ENCODE data around the gene BAD. TPM values are rescaled to one million over a fixed set of nuclear protein-coding genes. Genes with fewer than 3 reads are reported as not detected.

The BAD gene
- total RNA-seq, 2 donors from 2014 or later, result 51.1 to 85.9 TPM

GRCh38 chr11:64224891-64225607 is 59.4 kb downstream of the BAD start:
- Histone ChIP-seq H3K27me3 (no peaks in the 10 kb centered on the region), H3K4me1 (peaks cover 59% of the 10 kb centered on the region), H3K4me3 (peak overlapping the region; percentile 62 to 72), H3K9me3 (no peaks in the 10 kb centered on the region), H3K27ac (peak overlapping the region in 3 of 4 donors; percentile 86 to 97 (median 95)), H3K36me3 (replicated peaks in 1 of 2; ENCODE audit: insufficient read depth in 1 of 2, low read depth in 2 of 2) (no peaks in the 10 kb centered on the region)
- WGBS, 2 donors, result 50 to 67% methylated on average over 6 to 19 of the region's 22 CpGs
- TF ChIP-seq POLR2A (IDR thresholded peaks at IDR 0.05), result no peak
- TF ChIP-seq, protein P1, sequence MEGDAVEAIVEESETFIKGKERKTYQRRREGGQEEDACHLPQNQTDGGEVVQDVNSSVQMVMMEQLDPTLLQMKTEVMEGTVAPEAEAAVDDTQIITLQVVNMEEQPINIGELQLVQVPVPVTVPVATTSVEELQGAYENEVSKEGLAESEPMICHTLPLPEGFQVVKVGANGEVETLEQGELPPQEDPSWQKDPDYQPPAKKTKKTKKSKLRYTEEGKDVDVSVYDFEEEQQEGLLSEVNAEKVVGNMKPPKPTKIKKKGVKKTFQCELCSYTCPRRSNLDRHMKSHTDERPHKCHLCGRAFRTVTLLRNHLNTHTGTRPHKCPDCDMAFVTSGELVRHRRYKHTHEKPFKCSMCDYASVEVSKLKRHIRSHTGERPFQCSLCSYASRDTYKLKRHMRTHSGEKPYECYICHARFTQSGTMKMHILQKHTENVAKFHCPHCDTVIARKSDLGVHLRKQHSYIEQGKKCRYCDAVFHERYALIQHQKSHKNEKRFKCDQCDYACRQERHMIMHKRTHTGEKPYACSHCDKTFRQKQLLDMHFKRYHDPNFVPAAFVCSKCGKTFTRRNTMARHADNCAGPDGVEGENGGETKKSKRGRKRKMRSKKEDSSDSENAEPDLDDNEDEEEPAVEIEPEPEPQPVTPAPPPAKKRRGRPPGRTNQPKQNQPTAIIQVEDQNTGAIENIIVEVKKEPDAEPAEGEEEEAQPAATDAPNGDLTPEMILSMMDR (IDR thresholded peaks at IDR 0.05), result no peak
- DNase-seq, result no peak
- intact Hi-C loops (cut with DNase I), result no loop called here
- ATAC-seq, result no peak

DNA sequence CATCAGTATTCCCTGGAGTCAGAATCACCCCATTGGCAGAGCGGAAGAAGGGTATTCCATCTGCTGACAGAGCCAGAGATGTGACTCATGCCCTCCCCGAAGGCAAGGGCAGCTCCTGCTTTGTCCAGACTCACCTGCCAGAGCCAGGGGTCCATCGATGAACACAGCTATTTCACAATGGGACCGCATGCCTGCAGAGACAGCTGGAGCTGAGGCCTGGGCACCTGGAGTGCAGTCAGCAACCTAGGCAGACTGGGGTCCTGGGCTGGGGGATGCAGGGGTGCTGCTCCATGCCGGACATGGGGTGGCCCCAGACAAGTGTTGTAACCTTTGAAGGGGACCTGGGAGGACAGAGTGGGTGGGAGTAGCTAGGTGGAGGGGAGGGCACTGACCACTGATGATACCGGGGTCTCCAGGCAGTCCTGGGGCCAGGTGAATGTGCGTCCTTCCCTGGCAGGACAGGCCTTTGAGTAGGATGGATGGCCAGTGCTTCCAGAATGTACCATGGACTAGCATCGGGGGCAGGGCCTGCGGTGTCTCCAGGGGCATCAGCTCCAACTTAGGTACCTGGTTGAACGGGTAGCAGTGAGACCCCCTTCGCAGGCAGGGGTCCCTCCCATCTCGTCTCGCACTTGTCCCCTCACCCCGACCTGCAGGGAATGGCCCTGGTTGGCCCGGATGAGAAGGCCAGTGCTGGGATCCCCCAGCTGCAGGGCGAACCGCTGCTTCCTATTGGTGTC is 60.1 kb downstream of the BAD start:
- DNase-seq (peak in 1 of 4 donors; percentile 2), ATAC-seq (no peak)
- Histone ChIP-seq H3K9me3 (no peaks in the 10 kb centered on the region), H3K36me3 (replicated peaks in 1 of 2; ENCODE audit: insufficient read depth in 1 of 2, low read depth in 2 of 2) (no peaks in the 10 kb centered on the region), H3K27me3 (no peaks in the 10 kb centered on the region), H3K27ac (no peak overlapping the region), H3K4me3 (no peak overlapping the region), H3K4me1 (peaks cover 55% of the 10 kb centered on the region)
- intact Hi-C loops (cut with DNase I), result no loop called here
- 86 to 96% methylated on average over 7 to 17 of the region's 17 CpGs for WGBS, 2 donors
- no peak for TF ChIP-seq POLR2A (IDR thresholded peaks at IDR 0.05)
- TF ChIP-seq, protein P1 (IDR thresholded peaks at IDR 0.05), result no peak

DNA sequence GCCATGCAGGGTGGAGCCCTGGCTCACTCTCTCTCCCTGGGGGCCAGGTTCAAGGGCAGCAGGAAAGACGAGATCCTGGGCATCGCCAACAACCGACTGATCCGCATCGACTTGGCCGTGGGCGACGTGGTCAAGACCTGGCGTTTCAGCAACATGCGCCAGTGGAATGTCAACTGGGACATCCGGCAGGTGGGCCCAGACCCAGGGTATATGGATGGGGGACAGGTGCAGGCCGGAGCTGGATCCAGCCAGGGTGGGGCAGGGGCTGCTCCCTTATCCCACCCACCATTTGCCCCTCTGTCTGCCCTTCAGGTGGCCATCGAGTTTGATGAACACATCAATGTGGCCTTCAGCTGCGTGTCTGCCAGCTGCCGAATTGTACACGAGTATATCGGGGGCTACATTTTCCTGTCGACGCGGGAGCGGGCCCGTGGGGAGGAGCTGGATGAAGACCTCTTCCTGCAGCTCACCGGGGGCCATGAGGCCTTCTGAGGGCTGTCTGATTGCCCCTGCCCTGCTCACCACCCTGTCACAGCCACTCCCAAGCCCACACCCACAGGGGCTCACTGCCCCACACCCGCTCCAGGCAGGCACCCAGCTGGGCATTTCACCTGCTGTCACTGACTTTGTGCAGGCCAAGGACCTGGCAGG is 61.3 kb downstream of the BAD start:
- Histone ChIP-seq H3K4me1 (peaks cover 55% of the 10 kb centered on the region), H3K27ac (peak overlapping the region in 3 of 4 donors; percentile 0 to 63 (median 12)), H3K36me3 (replicated peaks in 1 of 2; ENCODE audit: insufficient read depth in 1 of 2, low read depth in 2 of 2) (no peaks in the 10 kb centered on the region), H3K4me3 (no peak overlapping the region), H3K9me3 (no peaks in the 10 kb centered on the region), H3K27me3 (no peaks in the 10 kb centered on the region)
- DNase-seq (peak in 2 of 4 donors; percentile 5 to 16), ATAC-seq (no peak)
- no peak for TF ChIP-seq POLR2A (IDR thresholded peaks at IDR 0.05)
- TF ChIP-seq, protein P1 (IDR thresholded peaks at IDR 0.05), result no peak
- WGBS, 2 donors, result 65 to 80% methylated on average over 10 to 24 of the region's 24 CpGs
- intact Hi-C loops (cut with DNase I), result no loop called here

GRCh38 chr11:64222651-64223000 is 61.8 kb downstream of the BAD start:
- Histone ChIP-seq H3K4me1 (peaks cover 51% of the 10 kb centered on the region), H3K9me3 (no peaks in the 10 kb centered on the region), H3K27me3 (no peaks in the 10 kb centered on the region), H3K4me3 (no peak overlapping the region), H3K36me3 (replicated peaks in 1 of 2; ENCODE audit: insufficient read depth in 1 of 2, low read depth in 2 of 2) (no peaks in the 10 kb centered on the region), H3K27ac (peak overlapping the region in 2 of 4 donors; percentile 12 to 63)
- intact Hi-C loops (cut with DNase I), result no loop called here
- no peak for ATAC-seq
- no peak for DNase-seq
- TF ChIP-seq POLR2A (IDR thresholded peaks at IDR 0.05), result no peak
- TF ChIP-seq, protein P1 (IDR thresholded peaks at IDR 0.05), result no peak
- 55 to 57% methylated on average over 9 of the region's 9 CpGs for WGBS, 2 donors

All from body of pancreas (tissue), 4 donors.